Measurements from ENCODE around the gene NSMCE1. TPM values are rescaled to one million over a fixed set of nuclear protein-coding genes. Genes with fewer than 3 reads are reported as not detected.

Gene NSMCE1
- total and polyA plus RNA-seq, 4 donors: 16.5 to 39.0 (median 21.7) TPM

- Histone ChIP-seq H3K36me3 (ENCODE audit: control insufficient read depth in 4 of 4, insufficient read depth in 3 of 4, low read depth in 1 of 4, low read length in 3 of 4) (peaks cover 0 to 10% (median 0%) of the 10 kb centered on the region in 4 donors), H3K4me3 (ENCODE audit: low read depth in 1 of 3, low read length in 3 of 3) (peak within 1 kb of the TSS; percentile 71 to 90 (median 88)), H3K9ac (ENCODE audit: low read depth in 1 of 2, low read length in 2 of 2) (peak within 1 kb of the TSS; percentile 89 to 91), H3K27ac (ENCODE audit: low read depth in 1 of 2, low read length in 2 of 2) (peak within 1 kb of the TSS; percentile 97 to 99), H3K9me3 (ENCODE audit: control insufficient read depth in 4 of 4, low read length in 3 of 4) (no peaks in the 10 kb centered on the region), H3K4me1 (ENCODE audit: control insufficient read depth in 4 of 4, insufficient read depth in 4 of 4, low read length in 3 of 4) (peaks cover 11 to 47% (median 41%) of the 10 kb centered on the region in 4 donors), H3K27me3 (ENCODE audit: control insufficient read depth in 4 of 4, insufficient read depth in 4 of 4, low read length in 3 of 4) (no peaks in the 10 kb centered on the region)
- peak; percentile 88 for TF ChIP-seq REST (IDR thresholded peaks at IDR 0.05)
- peak; percentile 52 for TF ChIP-seq NR2F2 (IDR thresholded peaks at IDR 0.05)
- TF ChIP-seq RAD21 (IDR thresholded peaks at IDR 0.05): peak; percentile 42 to 60
- TF ChIP-seq FOXA2 (IDR thresholded peaks at IDR 0.05): peak; percentile 55
- peak; percentile 67 to 75 for TF ChIP-seq HNF4A (conservative IDR thresholded peaks at IDR 0.05)
- no peak for TF ChIP-seq ATF3 (IDR thresholded peaks at IDR 0.05)
- no peak for TF ChIP-seq GABPA (IDR thresholded peaks at IDR 0.05 in 1 of 2, conservative IDR thresholded peaks at IDR 0.05 in 1 of 2)
- TF ChIP-seq SP1 (IDR thresholded peaks at IDR 0.05): peak; percentile 84
- TF ChIP-seq, protein P1, sequence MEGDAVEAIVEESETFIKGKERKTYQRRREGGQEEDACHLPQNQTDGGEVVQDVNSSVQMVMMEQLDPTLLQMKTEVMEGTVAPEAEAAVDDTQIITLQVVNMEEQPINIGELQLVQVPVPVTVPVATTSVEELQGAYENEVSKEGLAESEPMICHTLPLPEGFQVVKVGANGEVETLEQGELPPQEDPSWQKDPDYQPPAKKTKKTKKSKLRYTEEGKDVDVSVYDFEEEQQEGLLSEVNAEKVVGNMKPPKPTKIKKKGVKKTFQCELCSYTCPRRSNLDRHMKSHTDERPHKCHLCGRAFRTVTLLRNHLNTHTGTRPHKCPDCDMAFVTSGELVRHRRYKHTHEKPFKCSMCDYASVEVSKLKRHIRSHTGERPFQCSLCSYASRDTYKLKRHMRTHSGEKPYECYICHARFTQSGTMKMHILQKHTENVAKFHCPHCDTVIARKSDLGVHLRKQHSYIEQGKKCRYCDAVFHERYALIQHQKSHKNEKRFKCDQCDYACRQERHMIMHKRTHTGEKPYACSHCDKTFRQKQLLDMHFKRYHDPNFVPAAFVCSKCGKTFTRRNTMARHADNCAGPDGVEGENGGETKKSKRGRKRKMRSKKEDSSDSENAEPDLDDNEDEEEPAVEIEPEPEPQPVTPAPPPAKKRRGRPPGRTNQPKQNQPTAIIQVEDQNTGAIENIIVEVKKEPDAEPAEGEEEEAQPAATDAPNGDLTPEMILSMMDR (IDR thresholded peaks at IDR 0.05; ENCODE audit: low read depth, low read length, missing input control): no peak
- TF ChIP-seq YY1 (IDR thresholded peaks at IDR 0.05): peak; percentile 62
- peak; percentile 92 for TF ChIP-seq TAF1 (conservative IDR thresholded peaks at IDR 0.05)
- TF ChIP-seq FOXA1 (IDR thresholded peaks at IDR 0.05): peak; percentile 50
- TF ChIP-seq MAX (IDR thresholded peaks at IDR 0.05): peak; percentile 63
- peak; percentile 57 for TF ChIP-seq ZBTB33 (IDR thresholded peaks at IDR 0.05)
- peak; percentile 64 to 85 for TF ChIP-seq RXRA (IDR thresholded peaks at IDR 0.05)
- no peak for TF ChIP-seq HNF4G (IDR thresholded peaks at IDR 0.05)
- peak; percentile 93 to 96 for TF ChIP-seq EGR1 (IDR thresholded peaks at IDR 0.05; ENCODE audit: low read depth in 2 of 2)
- TF ChIP-seq JUND (IDR thresholded peaks at IDR 0.05): peak in 1 of 2 donors; percentile 66
- WGBS: under 1% methylated on average over 85 of the region's 85 CpGs
- peak; percentile 65 for DNase-seq (ENCODE audit: low spot score)
These were observed 45.0 kb upstream of the NSMCE1 start, which contains the start of gene IL4R for GRCh38 chr16:27313422-27314160. TSS of gene IL4R (plus strand) at chr16:27313974. CDS start at chr16:27340204, 26,230 bp downstream.
